ENCODE measurements around the gene CUTC. TPM values are rescaled to one million over a fixed set of nuclear protein-coding genes. Genes with fewer than 3 reads are reported as not detected.
"Not testable (repeated sequence)": the region's sequence is repeated elsewhere in the genome, so short reads cannot be mapped to it uniquely, and the experiment has no call there.

CUTC gene
- total RNA-seq, 4 donors from 2014 or later, result 13.4 to 21.6 (median 20.8) TPM

- 52 to 62% methylated on average over 3 of the region's 3 CpGs for WGBS, 2 donors
- intact Hi-C loops (cut with DNase I; ENCODE audit: low total_unique reads), result no loop called here
These were observed 11.8 kb downstream of the CUTC start for GRCh38 chr10:99743841-99744240.

GRCh38 chr10:99746166-99746565 lies 14.1 kb downstream of the CUTC start:
- H3K4me3 ChIP-seq (ENCODE audit: low read depth, poor library complexity, severe bottlenecking); intact Hi-C loops (cut with DNase I; ENCODE audit: low total_unique reads); DNase-seq (ENCODE audit: low spot score in 2 of 2): not testable (repeated sequence)
- 94% methylated on average over 2 of the region's 2 CpGs for WGBS, 2 donors

More at GRCh38 chr10:99743841-99744240, 11.8 kb downstream of the CUTC start:
- TF ChIP-seq POLR2A (IDR thresholded peaks at IDR 0.05) (no peak), CTCF (IDR thresholded peaks at IDR 0.05) (no peak)
- no peak overlapping the region for H3K4me3 ChIP-seq (ENCODE audit: low read depth, poor library complexity, severe bottlenecking)
- no peak for DNase-seq (ENCODE audit: low spot score in 2 of 2)

- intact Hi-C loops (cut with DNase I; ENCODE audit: low total_unique reads), result no loop called here
- 93 to 94% methylated on average over 2 of the region's 2 CpGs for WGBS, 2 donors
- DNase-seq (ENCODE audit: low spot score in 2 of 2), result no peak
- H3K4me3 ChIP-seq (ENCODE audit: low read depth, poor library complexity, severe bottlenecking), result no peak overlapping the region
- TF ChIP-seq POLR2A (IDR thresholded peaks at IDR 0.05) (no peak), CTCF (IDR thresholded peaks at IDR 0.05) (no peak)
These were observed 16.9 kb downstream of the CUTC start for GRCh38 chr10:99748823-99749451.

GRCh38 chr10:99750641-99751040 lies 18.6 kb downstream of the CUTC start:
- TF ChIP-seq POLR2A (IDR thresholded peaks at IDR 0.05) (no peak), CTCF (IDR thresholded peaks at IDR 0.05) (no peak)
- intact Hi-C loops (cut with DNase I; ENCODE audit: low total_unique reads), result no loop called here
- no peak for DNase-seq (ENCODE audit: low spot score in 2 of 2)
- H3K4me3 ChIP-seq (ENCODE audit: low read depth, poor library complexity, severe bottlenecking), result no peak overlapping the region

GRCh38 chr10:99754670-99755069 lies 22.6 kb downstream of the CUTC start:
- TF ChIP-seq CTCF (IDR thresholded peaks at IDR 0.05), result no peak
- no peak for DNase-seq (ENCODE audit: low spot score in 2 of 2)
- 92 to 93% methylated on average over 1 of the region's 1 CpG for WGBS, 2 donors
- H3K4me3 ChIP-seq (ENCODE audit: low read depth, poor library complexity, severe bottlenecking), result no peak overlapping the region
- intact Hi-C loops (cut with DNase I; ENCODE audit: low total_unique reads), result no loop called here

- DNase-seq (ENCODE audit: low spot score in 2 of 2), result no peak
- WGBS, 2 donors, result 95 to 97% methylated on average over 1 of the region's 1 CpG
- intact Hi-C loops (cut with DNase I; ENCODE audit: low total_unique reads), result no loop called here
- no peak overlapping the region for H3K4me3 ChIP-seq (ENCODE audit: low read depth, poor library complexity, severe bottlenecking)
- TF ChIP-seq POLR2A (IDR thresholded peaks at IDR 0.05) (no peak), CTCF (IDR thresholded peaks at IDR 0.05) (no peak)
These were observed 24.1 kb downstream of the CUTC start for GRCh38 chr10:99756159-99756558.

All from lower leg skin (tissue), 4 donors.